AG09309 (cell line): ENCODE measurements around the gene VIPAS39.

Experiments
- DNase-seq: peaks from one replicate; pipeline ENCODE4 v3.0.0-alpha.2; 2010; ENCODE audit warnings: low read depth
- H3K4me3 ChIP-seq: 2 replicates; pipeline ENCODE4 v1.5.1; 2011; ENCODE audit warnings: mild to moderate bottlenecking, low read depth, low read length, moderate library complexity; ENCODE audit not compliant: control insufficient read depth
- TF ChIP-seq, protein P1 (sequence below): IDR thresholded peaks from 2 replicates; pipeline ENCODE4 v1.5.1; 2011; ENCODE audit warnings: mild to moderate bottlenecking, low read depth, low read length, inconsistent platforms; ENCODE audit not compliant: insufficient read depth, control insufficient read depth; ENCODE audit errors: missing control alignments

VIPAS39 gene

GRCh38 chr14:77470224-77470870 is 12.9 kb upstream of the VIPAS39 start:
- no peak for DNase-seq
- TF ChIP-seq, protein P1, sequence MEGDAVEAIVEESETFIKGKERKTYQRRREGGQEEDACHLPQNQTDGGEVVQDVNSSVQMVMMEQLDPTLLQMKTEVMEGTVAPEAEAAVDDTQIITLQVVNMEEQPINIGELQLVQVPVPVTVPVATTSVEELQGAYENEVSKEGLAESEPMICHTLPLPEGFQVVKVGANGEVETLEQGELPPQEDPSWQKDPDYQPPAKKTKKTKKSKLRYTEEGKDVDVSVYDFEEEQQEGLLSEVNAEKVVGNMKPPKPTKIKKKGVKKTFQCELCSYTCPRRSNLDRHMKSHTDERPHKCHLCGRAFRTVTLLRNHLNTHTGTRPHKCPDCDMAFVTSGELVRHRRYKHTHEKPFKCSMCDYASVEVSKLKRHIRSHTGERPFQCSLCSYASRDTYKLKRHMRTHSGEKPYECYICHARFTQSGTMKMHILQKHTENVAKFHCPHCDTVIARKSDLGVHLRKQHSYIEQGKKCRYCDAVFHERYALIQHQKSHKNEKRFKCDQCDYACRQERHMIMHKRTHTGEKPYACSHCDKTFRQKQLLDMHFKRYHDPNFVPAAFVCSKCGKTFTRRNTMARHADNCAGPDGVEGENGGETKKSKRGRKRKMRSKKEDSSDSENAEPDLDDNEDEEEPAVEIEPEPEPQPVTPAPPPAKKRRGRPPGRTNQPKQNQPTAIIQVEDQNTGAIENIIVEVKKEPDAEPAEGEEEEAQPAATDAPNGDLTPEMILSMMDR, result no peak
- H3K4me3 ChIP-seq, result no peak overlapping the region

DNA sequence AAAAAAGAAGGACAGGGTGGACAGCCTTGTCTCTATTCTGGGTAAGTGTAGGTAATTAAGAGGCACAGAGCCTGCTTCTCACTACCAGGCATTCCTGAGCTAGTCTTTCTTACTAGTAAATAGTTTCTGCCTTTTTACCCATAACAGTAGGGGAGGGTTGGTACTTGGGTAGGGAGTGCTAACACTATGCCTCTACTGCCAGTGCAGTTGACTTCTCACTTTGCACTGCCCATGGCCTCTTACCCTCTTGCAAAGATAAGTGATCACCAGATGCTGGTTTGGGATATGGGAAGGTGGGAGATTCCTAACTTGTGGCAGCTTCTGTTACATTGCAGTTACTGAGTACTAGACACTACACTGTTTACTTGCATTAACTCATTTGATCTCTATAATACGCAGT is 12.1 kb upstream of the VIPAS39 start:
- no peak for DNase-seq
- no peak overlapping the region for H3K4me3 ChIP-seq

DNA sequence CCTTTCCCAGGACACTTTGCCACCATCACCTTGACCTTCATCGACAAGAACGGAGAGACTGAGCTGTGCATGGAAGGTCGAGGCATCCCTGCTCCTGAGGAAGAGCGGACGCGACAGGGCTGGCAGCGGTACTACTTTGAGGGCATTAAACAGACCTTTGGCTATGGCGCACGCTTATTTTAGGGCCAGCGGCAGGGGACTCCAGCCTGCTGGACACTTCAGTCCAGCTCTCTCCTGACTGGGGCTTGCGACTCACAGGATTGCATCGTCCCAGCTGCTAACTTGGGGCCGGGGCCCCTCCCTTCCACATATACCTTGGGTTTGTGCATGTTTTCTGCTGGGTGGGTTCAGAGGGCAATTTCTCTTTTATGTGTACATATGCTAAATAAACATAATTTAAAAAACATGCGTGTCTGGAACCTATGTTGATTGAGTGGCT is 11.7 kb upstream of the VIPAS39 start:
- H3K4me3 ChIP-seq, result no peak overlapping the region
- no peak for DNase-seq
- TF ChIP-seq, protein P1, result no peak

More for the DNA sequence above, 12.1 kb upstream of the VIPAS39 start:
- TF ChIP-seq, protein P1, result no peak

GRCh38 chr14:77467801-77468200 is 10.4 kb upstream of the VIPAS39 start:
- DNase-seq, result no peak
- H3K4me3 ChIP-seq, result no peak overlapping the region
- TF ChIP-seq, protein P1, result no peak

DNA sequence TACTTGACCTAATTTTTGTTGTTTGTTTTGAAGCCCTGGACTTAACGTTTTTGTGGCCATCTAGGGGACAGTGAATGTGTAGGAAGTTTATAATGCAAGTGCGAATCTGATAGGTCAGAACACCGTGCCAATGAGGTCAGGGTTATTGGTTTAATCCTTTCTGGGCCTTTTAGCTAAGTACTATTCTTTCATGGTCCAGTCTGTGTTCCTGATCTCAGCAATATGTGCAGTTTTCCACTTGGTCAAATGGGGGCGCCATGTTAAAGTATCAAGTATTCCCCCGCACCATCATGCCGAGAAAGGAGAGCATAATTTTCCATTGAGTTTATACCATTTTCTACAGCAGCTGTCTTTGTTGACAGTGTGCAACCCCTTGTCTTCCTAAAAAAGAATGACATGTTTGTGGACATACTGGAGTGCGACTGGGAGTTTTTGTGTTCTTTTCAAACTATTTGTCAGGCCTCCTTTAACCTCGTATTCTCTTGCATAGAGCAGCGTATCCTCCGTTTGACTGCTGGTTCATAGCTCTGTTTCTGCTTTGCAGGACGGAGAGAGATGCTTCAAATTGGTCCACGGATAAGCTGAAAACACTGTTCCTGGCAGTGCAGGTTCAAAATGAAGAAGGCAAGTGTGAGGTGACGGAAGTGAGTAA is 1.8 kb upstream of the VIPAS39 start:
- H3K4me3 ChIP-seq, result peak overlapping the region; percentile 92
- peak; percentile 34 for DNase-seq
- TF ChIP-seq, protein P1, result peak; percentile 75

GRCh38 chr14:77458249-77458950 is 999 bp upstream of the VIPAS39 start:
- DNase-seq, result no peak
- peak overlapping the region; percentile 92 for H3K4me3 ChIP-seq
- TF ChIP-seq, protein P1, result no peak
